KOPT-K1 (cell line): Measurements from ENCODE around the gene SHROOM4.

Experiments
- H3K27ac ChIP-seq: fragments of 200-600 bp; sonication (generic); 2 replicates; pipeline ENCODE4 v1.5.1; 2016; ENCODE audit warnings: antibody characterized with exemption, mild to moderate bottlenecking, low read depth, low read length; ENCODE audit not compliant: poor library complexity, severe bottlenecking
- H3K36me3 ChIP-seq: fragments of 200-600 bp; sonication (generic); 2 replicates; pipeline ENCODE4 v1.5.1; 2017; ENCODE audit warnings: antibody characterized with exemption, mild to moderate bottlenecking, low read length, moderate library complexity; ENCODE audit not compliant: insufficient read depth
- H3K9me3 ChIP-seq: fragments of 200-600 bp; sonication (generic); 2 replicates; pipeline ENCODE4 v1.5.1; 2017; ENCODE audit warnings: antibody characterized with exemption, low read length, mild to moderate bottlenecking; ENCODE audit not compliant: insufficient read depth, poor library complexity, severe bottlenecking

The SHROOM4 gene

GRCh38 chrX:50751091-50751490, 62.9 kb downstream of the SHROOM4 start:
- no peaks in the 10 kb centered on the region for H3K9me3 ChIP-seq
- no peak overlapping the region for H3K27ac ChIP-seq
- no peaks in the 10 kb centered on the region for H3K36me3 ChIP-seq

GRCh38 chrX:50747471-50747900, 66.5 kb downstream of the SHROOM4 start:
- H3K27ac ChIP-seq: no peak overlapping the region
- no peaks in the 10 kb centered on the region for H3K36me3 ChIP-seq
- H3K9me3 ChIP-seq: no peaks in the 10 kb centered on the region

GRCh38 chrX:50736656-50737055, 77.3 kb downstream of the SHROOM4 start:
- Histone ChIP-seq H3K36me3 (no peaks in the 10 kb centered on the region), H3K27ac (no peak overlapping the region), H3K9me3 (no peaks in the 10 kb centered on the region)

DNA sequence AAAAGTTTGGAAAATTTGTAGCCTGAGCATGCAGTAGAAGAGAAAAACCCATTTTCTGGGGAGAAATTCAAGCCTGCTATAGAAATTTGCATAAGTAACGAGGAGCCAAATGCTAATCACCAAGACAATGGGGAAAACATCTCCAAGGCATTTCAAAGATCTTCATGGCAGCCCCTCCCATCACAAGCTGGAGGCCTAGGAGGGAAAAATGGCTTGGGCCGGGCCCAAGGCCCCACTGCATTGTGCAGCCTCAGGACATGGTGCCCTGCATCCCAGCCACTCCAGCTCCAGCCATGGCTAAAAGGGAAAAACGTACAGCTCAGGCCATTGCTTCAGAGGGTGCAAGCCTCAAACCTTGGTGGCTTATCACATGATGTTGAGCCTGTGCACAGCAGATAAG, 87.7 kb downstream of the SHROOM4 start:
- Histone ChIP-seq H3K9me3 (no peaks in the 10 kb centered on the region), H3K36me3 (no peaks in the 10 kb centered on the region), H3K27ac (no peak overlapping the region)

DNA sequence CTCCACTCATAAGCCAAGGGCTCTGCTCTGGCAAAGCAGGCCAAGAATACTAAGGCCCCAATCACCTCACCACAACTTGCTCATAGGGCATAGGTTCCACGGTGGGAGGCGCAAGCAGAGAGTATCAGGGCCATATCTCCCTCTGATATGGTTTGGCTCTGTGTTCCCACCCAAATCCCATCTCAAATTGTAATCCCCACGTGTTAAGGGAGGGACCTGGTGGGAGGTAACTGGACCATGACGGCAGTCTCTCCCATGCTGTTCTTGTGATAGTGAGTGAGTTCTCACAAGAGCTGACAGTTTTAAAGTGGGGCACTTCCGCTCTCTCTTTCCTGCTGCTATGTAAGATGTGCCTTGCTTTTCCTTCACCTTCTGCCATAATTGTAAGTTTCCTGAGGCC, 88.7 kb downstream of the SHROOM4 start:
- Histone ChIP-seq H3K27ac (no peak overlapping the region), H3K36me3 (no peaks in the 10 kb centered on the region), H3K9me3 (no peaks in the 10 kb centered on the region)

DNA sequence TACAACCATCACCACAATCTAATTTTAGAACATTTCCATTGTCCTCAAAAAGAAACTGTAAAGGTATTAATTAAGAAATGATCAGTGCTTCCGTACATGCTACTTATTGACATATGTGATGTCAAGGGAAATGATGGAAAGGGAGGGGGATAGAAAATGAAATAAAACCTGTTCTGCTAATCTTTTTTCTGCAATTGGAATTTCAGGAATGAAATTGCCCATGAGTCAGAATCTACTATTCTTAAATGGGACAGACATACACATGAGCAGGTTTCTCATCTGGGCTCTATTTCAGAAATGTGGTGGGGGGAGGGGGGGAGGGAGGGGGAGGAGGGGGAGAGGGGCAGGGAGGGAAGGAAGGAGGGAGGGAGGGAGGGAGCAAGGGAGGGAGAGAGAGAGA, 91.0 kb downstream of the SHROOM4 start:
- no peaks in the 10 kb centered on the region for H3K9me3 ChIP-seq
- no peaks in the 10 kb centered on the region for H3K36me3 ChIP-seq
- H3K27ac ChIP-seq: no peak overlapping the region

- Histone ChIP-seq H3K27ac (no peak overlapping the region), H3K9me3 (no peaks in the 10 kb centered on the region), H3K36me3 (no peaks in the 10 kb centered on the region)
Observed at GRCh38 chrX:50721764-50722521, 92.1 kb downstream of the SHROOM4 start.

DNA sequence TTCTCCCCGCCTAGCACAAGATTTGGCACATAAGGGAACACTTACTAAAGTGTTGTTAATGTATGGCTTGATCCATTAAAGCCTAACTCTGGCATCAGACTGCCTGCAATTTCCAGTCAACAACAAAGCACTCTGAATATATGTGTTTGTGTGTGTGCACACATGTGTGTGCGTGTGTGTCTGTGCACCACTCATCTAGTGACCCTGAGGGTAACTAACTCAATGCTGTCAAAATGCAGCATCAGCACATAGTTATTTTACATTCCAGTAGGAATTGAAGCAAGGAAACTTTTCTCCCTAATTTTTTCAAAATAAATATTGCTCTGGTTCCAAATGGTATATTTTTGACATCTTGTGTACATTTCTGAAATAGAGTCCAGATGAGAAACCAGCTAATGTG, 94.4 kb downstream of the SHROOM4 start:
- no peaks in the 10 kb centered on the region for H3K9me3 ChIP-seq
- no peak overlapping the region for H3K27ac ChIP-seq
- H3K36me3 ChIP-seq: no peaks in the 10 kb centered on the region

DNA sequence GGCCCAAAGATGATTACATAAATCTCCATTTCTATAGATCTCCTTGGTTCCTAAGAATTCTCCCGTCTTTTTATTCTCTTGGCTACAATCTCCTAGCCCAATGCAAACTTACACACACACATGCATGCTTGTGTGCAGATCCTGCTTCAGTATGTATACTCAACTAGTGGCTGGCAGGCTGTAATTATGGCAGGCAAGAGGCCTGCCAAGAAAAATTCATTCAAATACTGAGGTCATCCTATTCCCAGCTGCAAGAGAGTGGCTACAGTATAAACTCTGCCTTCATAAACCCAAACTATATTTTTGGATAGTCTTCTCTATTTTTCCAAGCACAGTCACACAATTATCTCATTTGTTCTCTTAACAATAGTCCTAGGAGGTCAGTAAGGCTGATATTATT, 95.2 kb downstream of the SHROOM4 start:
- H3K9me3 ChIP-seq: no peaks in the 10 kb centered on the region
- H3K27ac ChIP-seq: no peak overlapping the region
- H3K36me3 ChIP-seq: no peaks in the 10 kb centered on the region

DNA sequence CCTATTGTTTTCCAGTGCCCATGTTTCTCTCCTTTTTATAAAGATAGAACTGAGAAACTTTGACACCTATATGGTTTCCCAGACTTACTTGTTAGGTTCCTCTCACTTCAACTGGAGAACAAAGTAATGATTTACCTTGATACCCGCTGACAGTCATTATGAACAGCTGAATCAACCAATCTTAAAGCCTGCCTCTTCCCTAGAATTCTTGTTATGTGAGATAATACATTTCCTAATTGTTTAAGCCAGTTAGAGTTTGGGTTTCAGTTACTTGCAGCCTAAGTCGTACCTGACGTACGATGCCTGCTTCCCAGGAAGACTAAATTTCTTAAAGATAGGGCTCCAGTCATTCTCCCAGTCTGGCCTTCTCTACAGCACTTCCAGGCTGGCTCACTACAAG, 97.3 kb downstream of the SHROOM4 start:
- Histone ChIP-seq H3K27ac (no peak overlapping the region), H3K9me3 (no peaks in the 10 kb centered on the region), H3K36me3 (no peaks in the 10 kb centered on the region)

DNA sequence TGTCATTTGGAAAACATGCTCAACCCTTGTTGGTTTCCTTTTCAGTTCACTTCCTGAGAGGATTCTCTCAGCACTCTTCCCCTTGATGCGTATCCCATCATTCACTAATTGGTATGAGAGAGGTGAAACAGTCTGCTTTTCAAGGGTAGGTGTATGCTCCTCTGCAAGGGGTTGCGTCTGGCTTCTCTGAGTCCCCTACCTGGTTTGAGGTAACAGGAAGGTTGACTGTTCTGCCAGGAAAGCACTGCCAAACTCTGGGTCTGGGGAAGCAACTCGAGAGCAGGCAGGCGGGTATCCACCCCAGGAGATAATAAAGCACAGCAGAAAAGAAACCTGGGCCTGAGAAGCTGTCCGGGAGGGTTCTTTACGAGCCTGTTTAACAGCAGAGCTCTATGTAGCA, 101.2 kb downstream of the SHROOM4 start:
- Histone ChIP-seq H3K36me3 (no peaks in the 10 kb centered on the region), H3K27ac (no peak overlapping the region), H3K9me3 (no peaks in the 10 kb centered on the region)

DNA sequence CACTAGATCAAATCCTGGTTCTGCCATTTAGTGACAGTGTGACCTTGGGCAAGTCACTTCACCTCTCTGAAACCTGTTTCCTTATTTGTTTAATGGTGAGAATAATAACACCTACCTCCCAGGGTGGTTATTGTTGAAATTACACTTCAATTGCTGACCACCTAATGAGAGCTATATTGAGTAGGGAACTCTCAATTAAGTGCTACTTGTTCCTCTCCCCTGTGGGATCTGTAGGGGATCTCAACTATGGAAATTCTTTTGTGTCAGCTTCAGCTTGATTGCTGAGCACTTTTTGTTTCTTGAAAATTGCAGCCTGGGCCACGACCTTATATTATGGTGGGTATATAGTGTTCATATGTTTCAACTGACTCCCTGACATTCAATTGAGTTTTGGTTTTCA, 102.1 kb downstream of the SHROOM4 start:
- no peak overlapping the region for H3K27ac ChIP-seq
- H3K9me3 ChIP-seq: no peaks in the 10 kb centered on the region
- no peaks in the 10 kb centered on the region for H3K36me3 ChIP-seq

DNA sequence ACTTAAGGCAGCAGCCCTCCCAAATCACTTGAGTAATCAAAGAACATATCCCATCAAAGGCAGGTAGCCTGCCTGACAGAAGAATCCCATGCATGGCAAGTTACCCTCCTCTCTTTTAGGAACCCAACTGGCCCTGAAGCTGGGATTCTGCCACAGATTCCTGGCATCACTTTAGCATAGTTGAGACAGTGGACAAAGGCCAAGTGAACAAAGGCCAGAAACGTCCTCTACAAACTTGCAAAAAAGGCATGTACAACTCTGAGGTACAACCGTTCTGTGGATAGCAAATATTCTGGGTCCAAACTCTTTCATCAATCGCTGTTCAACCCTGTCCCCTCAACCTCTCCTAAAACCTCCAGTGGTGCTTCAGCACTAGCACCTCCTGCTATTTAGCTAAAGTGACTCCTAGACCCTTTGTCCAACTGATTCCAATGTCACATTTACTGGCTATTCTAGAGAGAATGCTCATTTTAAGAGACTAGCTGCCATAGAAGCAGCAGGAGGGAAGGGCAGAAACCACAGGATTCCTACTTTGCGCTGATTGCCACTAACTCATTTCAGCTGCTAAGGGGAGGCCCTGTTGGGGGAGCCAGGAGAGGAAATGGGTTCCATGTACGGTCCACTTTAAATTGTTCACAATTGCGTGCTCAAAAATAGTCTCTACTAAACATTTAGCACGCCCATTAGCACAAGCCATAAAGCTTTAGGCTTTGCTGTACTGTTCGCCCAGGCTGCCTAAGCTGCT, 105.9 kb downstream of the SHROOM4 start:
- Histone ChIP-seq H3K9me3 (no peaks in the 10 kb centered on the region), H3K36me3 (no peaks in the 10 kb centered on the region), H3K27ac (no peak overlapping the region)

GRCh38 chrX:50707405-50707804, 106.6 kb downstream of the SHROOM4 start:
- no peaks in the 10 kb centered on the region for H3K9me3 ChIP-seq
- no peaks in the 10 kb centered on the region for H3K36me3 ChIP-seq
- H3K27ac ChIP-seq: no peak overlapping the region

- Histone ChIP-seq H3K27ac (no peak overlapping the region), H3K9me3 (no peaks in the 10 kb centered on the region)
Observed at GRCh38 chrX:50705042-50705441, 109.0 kb downstream of the SHROOM4 start.

DNA sequence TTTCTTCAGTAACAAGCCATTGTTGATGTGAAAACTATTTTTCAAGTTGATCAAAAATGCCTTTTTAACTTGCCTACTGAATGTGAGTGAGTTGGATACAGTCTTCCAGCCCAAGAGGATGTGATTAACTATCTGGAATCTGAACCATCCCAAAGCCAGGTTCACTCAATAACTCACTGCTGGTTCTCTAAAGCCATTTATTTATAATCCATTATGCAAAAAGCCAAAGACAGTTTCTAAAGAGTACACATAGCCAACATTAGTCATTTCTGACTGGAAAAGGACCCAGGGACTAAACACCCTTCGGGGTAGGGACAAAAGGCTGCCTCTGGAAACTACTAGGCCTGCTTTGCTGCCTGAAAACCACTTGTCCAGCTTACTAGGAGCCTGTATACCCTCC, 109.6 kb downstream of the SHROOM4 start:
- H3K36me3 ChIP-seq: no peaks in the 10 kb centered on the region
- no peak overlapping the region for H3K27ac ChIP-seq
- no peaks in the 10 kb centered on the region for H3K9me3 ChIP-seq

More at GRCh38 chrX:50705042-50705441, 109.0 kb downstream of the SHROOM4 start:
- H3K36me3 ChIP-seq: no peaks in the 10 kb centered on the region
